Measurements from ENCODE around the gene SPEF1. TPM values are rescaled to one million over a fixed set of nuclear protein-coding genes. Genes with fewer than 3 reads are reported as not detected.

Gene SPEF1
- total RNA-seq, 1 experiment from 2014 or later: 0.24 TPM

DNA sequence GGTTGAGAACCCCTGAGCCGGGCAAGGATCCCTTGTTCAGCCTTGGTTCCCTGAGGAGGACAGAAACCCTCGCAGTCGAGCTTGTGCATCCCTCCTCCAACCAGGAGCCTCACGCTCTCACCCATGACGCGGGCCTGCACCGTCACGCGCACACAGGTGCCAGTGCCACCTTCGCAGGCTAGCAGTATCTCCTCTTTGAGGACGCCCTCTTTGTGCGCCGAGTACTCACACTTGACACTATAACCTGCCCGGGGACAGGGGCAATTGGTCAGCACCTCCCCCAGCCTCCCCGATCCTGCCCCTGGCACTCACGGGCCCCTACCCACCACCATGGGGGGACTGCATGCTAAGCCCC, 27.0 kb downstream of the SPEF1 start:
- no peak overlapping the region for H3K14ac ChIP-seq (ENCODE audit: insufficient read depth, low read length)
- peaks cover 24% of the 10 kb centered on the region for H3K27me3 Mint-ChIP-seq (ENCODE audit: low read depth)
- no peak for DNase-seq
- H4K8ac ChIP-seq (replicated peaks; ENCODE audit: insufficient read length, low read depth, low read length): no peak overlapping the region
- no peak overlapping the region for H3K9ac ChIP-seq (ENCODE audit: extremely low read depth, insufficient read length, low read length)
- H2BK120ac ChIP-seq (ENCODE audit: low read depth, low read length, poor library complexity, severe bottlenecking): no peak overlapping the region
- no peak overlapping the region for H3K27ac Mint-ChIP-seq
- no peaks in the 10 kb centered on the region for H3K79me1 ChIP-seq (ENCODE audit: insufficient read depth, low read depth, low read length, poor library complexity, severe bottlenecking)
- H3K27ac ChIP-seq (ENCODE audit: insufficient read length, low read depth, low read length): no peak overlapping the region
- no peak overlapping the region for H2BK12ac ChIP-seq (ENCODE audit: insufficient read length, low read depth, low read length)
- no peaks in the 10 kb centered on the region for H3K79me2 ChIP-seq (ENCODE audit: insufficient read depth, low read length)
- H4K5ac ChIP-seq (ENCODE audit: insufficient read length, low read depth, low read length): no peak overlapping the region
- no peak overlapping the region for H2AK5ac ChIP-seq (ENCODE audit: insufficient read length, low read length)
- H3K18ac ChIP-seq (ENCODE audit: insufficient read length, low read depth, low read length): no peak overlapping the region
- no peak overlapping the region for H3K56ac ChIP-seq (ENCODE audit: insufficient read length, low read depth, low read length)
- H2BK5ac ChIP-seq (ENCODE audit: insufficient read length, low read length): no peak overlapping the region
- no peaks in the 10 kb centered on the region for H4K20me1 ChIP-seq (ENCODE audit: control insufficient read depth, insufficient read depth, insufficient read length)
- peaks cover 21 to 33% (median 29%) of the 10 kb centered on the region in 3 experiments; a peak in 6 of 7 replicates for H3K36me3 Mint-ChIP-seq (ENCODE audit: insufficient read depth in 1 of 3, low read depth in 3 of 3)
- H3K23ac ChIP-seq (ENCODE audit: insufficient read length, low read depth, low read length): no peak overlapping the region
- no peak overlapping the region for H3K4me2 ChIP-seq (ENCODE audit: insufficient read depth, insufficient read length, low read length)
- H3T11ph ChIP-seq (ENCODE audit: low read length): no peak overlapping the region
- H4K91ac ChIP-seq (ENCODE audit: insufficient read length, low read depth, low read length): no peak overlapping the region
- no peak overlapping the region for H2BK20ac ChIP-seq (ENCODE audit: low read depth, low read length, poor library complexity, severe bottlenecking)
- no peaks in the 10 kb centered on the region for H3K9me3 Mint-ChIP-seq
- H2AFZ ChIP-seq (ENCODE audit: low read length): no peak overlapping the region
- TF ChIP-seq, protein P1, sequence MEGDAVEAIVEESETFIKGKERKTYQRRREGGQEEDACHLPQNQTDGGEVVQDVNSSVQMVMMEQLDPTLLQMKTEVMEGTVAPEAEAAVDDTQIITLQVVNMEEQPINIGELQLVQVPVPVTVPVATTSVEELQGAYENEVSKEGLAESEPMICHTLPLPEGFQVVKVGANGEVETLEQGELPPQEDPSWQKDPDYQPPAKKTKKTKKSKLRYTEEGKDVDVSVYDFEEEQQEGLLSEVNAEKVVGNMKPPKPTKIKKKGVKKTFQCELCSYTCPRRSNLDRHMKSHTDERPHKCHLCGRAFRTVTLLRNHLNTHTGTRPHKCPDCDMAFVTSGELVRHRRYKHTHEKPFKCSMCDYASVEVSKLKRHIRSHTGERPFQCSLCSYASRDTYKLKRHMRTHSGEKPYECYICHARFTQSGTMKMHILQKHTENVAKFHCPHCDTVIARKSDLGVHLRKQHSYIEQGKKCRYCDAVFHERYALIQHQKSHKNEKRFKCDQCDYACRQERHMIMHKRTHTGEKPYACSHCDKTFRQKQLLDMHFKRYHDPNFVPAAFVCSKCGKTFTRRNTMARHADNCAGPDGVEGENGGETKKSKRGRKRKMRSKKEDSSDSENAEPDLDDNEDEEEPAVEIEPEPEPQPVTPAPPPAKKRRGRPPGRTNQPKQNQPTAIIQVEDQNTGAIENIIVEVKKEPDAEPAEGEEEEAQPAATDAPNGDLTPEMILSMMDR (conservative IDR thresholded peaks at IDR 0.05): no peak
- no peaks in the 10 kb centered on the region for H3K9me3 ChIP-seq (ENCODE audit: control insufficient read depth, low read depth, low read length)
- WGBS (ENCODE audit: extremely low coverage, insufficient read length, low lambda C conversion rate): no CpG with 5 or more reads among the region's 16 CpGs
- no peak overlapping the region for H3K4me3 Mint-ChIP-seq
- H3K23me2 ChIP-seq (ENCODE audit: insufficient read length, low read depth, low read length, poor library complexity, severe bottlenecking): peaks cover 19% of the 10 kb centered on the region
- H2BK15ac ChIP-seq (ENCODE audit: low read depth, low read length): no peak overlapping the region
- peaks cover 2% of the 10 kb centered on the region; the same call in 1 of the 2 replicates for H3K4me1 ChIP-seq (ENCODE audit: insufficient read depth, low read length)
- H3K4me1 Mint-ChIP-seq: peaks cover 7 to 14% of the 10 kb centered on the region in 2 experiments; a peak in 3 of 4 replicates
- peaks cover 13% of the 10 kb centered on the region for H3K27me3 ChIP-seq (ENCODE audit: insufficient read depth, low read length)
- H3K4ac ChIP-seq (ENCODE audit: low read depth, low read length): no peak overlapping the region

Data from H9 (cell line).